Esophagus squamous epithelium (tissue), 4 donors: ENCODE data around the gene ZBTB21.

Source experiments
- POLR2A ChIP-seq, 4 donors: fragments of 450-650 bp; IDR thresholded peaks; one replicate each; pipeline ENCODE4 v1.6.1; 2017; ENCODE audit warnings: antibody characterized with exemption in 4 of 4, mild to moderate bottlenecking in 4 of 4, moderate library complexity in 3 of 4
- TF ChIP-seq, protein P1 (sequence below), 6 experiments: fragments of 450-650 bp in 4 of 6; fragments of 200-600 bp in 2 of 6; sonication (generic) in 2 of 6; IDR thresholded peaks; one replicate each; pipeline ENCODE4 v1.5.1; 2016 to 2019; ENCODE audit warnings: antibody characterized with exemption in 6 of 6, mild to moderate bottlenecking in 4 of 6, moderate library complexity in 4 of 6

DNA sequence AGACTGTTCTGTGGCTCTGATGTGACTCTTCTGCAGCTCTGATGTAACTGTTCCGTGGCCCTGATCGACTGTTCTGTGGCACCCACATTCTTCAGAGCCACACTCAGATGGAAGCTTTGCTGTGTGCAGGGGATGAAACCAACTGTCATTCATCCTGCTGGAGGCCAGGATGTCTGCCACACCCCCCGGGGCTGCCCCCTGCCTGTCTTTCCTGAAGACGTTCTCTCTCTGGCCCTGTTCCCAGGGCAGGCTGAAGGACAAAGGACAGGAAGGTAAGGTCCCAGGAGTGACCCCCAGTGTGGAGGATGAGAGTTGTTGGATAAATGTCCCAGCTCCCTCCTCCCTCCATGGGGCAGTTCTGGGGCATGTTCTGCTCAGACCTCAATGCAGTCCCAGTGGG is 31.6 kb upstream of the ZBTB21 start:
- TF ChIP-seq POLR2A (IDR thresholded peaks at IDR 0.05): no peak
- TF ChIP-seq, protein P1, sequence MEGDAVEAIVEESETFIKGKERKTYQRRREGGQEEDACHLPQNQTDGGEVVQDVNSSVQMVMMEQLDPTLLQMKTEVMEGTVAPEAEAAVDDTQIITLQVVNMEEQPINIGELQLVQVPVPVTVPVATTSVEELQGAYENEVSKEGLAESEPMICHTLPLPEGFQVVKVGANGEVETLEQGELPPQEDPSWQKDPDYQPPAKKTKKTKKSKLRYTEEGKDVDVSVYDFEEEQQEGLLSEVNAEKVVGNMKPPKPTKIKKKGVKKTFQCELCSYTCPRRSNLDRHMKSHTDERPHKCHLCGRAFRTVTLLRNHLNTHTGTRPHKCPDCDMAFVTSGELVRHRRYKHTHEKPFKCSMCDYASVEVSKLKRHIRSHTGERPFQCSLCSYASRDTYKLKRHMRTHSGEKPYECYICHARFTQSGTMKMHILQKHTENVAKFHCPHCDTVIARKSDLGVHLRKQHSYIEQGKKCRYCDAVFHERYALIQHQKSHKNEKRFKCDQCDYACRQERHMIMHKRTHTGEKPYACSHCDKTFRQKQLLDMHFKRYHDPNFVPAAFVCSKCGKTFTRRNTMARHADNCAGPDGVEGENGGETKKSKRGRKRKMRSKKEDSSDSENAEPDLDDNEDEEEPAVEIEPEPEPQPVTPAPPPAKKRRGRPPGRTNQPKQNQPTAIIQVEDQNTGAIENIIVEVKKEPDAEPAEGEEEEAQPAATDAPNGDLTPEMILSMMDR (IDR thresholded peaks at IDR 0.05): no peak
